ENCODE measurements around the gene SLC22A31. TPM values are rescaled to one million over a fixed set of nuclear protein-coding genes. Genes with fewer than 3 reads are reported as not detected.

SLC22A31 gene
- total RNA-seq, 1 experiment from 2014 or later: 53.7 TPM

GRCh38 chr16:89173174-89173921 lies 27.0 kb downstream of the SLC22A31 start:
- CTCF ChIA-PET: no interaction called here
- ATAC-seq: no peak

More at GRCh38 chr16:89173174-89173921, 27.0 kb downstream of the SLC22A31 start:
- ChIA-PET POLR2A (interaction anchor here (0.6 to 1.1 kb wide), 2 partner anchors 19 to 755 kb away, joined by 3 read pairs; no protein-coding TSS in a partner anchor), RAD21 (ENCODE audit: low non-redundant PET in 1 of 2, low total read pairs in 2 of 2, uncharacterized antibody in 2 of 2, unreplicated experiment in 2 of 2) (interaction anchor here in 1 of 2 experiments (0.5 kb wide), 1 partner anchor 19 kb away, joined by 4 read pairs; no protein-coding TSS in a partner anchor)
- Histone ChIP-seq H3K9me3 (ENCODE audit: control insufficient read depth in 1 of 2, insufficient read depth in 1 of 2, low read depth in 1 of 2, low read length in 2 of 2) (no peaks in the 10 kb centered on the region), H3K4me2 (ENCODE audit: low read length) (no peak overlapping the region), H2AFZ (ENCODE audit: low read depth, low read length, poor library complexity, severe bottlenecking) (no peak overlapping the region), H4K20me1 (ENCODE audit: insufficient read depth) (no peaks in the 10 kb centered on the region), H3K27ac (ENCODE audit: low read depth, low read length) (no peak overlapping the region; the same call in 1 of the 2 replicates), H3K4me3 (replicated peaks in 1 of 2; ENCODE audit: low read depth in 1 of 2, low read length in 2 of 2) (no peak overlapping the region), H3K79me2 (ENCODE audit: insufficient read depth, low read length) (no peaks in the 10 kb centered on the region), H3K4me1 (ENCODE audit: control insufficient read depth in 1 of 2, insufficient read depth in 2 of 2, low read length in 2 of 2) (peaks cover 19 to 25% of the 10 kb centered on the region in 2 experiments), H3K9ac (ENCODE audit: low read length) (no peak overlapping the region), H3K36me3 (ENCODE audit: control insufficient read depth in 1 of 2, insufficient read depth in 2 of 2, low read length in 2 of 2) (no peaks in the 10 kb centered on the region), H3K9me2 (ENCODE audit: insufficient read depth) (no peaks in the 10 kb centered on the region), H3K27me3 (ENCODE audit: insufficient read depth, low read length) (no peaks in the 10 kb centered on the region)
- no TSS peak for BruUV-seq (replicated peaks)
- no peak for TF ChIP-seq SP1 (IDR thresholded peaks at IDR 0.05; ENCODE audit: low read depth)
- no peak for TF ChIP-seq ZNF274 (IDR thresholded peaks at IDR 0.05; ENCODE audit: low read depth, low read length)
- no peak for TF ChIP-seq CEBPB (IDR thresholded peaks at IDR 0.05; ENCODE audit: low read depth)
- TF ChIP-seq SIN3A (IDR thresholded peaks at IDR 0.05; ENCODE audit: low read depth): no peak
- TF ChIP-seq, protein P1, sequence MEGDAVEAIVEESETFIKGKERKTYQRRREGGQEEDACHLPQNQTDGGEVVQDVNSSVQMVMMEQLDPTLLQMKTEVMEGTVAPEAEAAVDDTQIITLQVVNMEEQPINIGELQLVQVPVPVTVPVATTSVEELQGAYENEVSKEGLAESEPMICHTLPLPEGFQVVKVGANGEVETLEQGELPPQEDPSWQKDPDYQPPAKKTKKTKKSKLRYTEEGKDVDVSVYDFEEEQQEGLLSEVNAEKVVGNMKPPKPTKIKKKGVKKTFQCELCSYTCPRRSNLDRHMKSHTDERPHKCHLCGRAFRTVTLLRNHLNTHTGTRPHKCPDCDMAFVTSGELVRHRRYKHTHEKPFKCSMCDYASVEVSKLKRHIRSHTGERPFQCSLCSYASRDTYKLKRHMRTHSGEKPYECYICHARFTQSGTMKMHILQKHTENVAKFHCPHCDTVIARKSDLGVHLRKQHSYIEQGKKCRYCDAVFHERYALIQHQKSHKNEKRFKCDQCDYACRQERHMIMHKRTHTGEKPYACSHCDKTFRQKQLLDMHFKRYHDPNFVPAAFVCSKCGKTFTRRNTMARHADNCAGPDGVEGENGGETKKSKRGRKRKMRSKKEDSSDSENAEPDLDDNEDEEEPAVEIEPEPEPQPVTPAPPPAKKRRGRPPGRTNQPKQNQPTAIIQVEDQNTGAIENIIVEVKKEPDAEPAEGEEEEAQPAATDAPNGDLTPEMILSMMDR (IDR thresholded peaks at IDR 0.05 in 2 of 3, conservative IDR thresholded peaks at IDR 0.05 in 1 of 3; ENCODE audit: borderline replicate concordance in 1 of 3, insufficient read depth in 1 of 3, low read depth in 2 of 3, low read length in 2 of 3): no peak
- TF ChIP-seq EZH2 (IDR thresholded peaks at IDR 0.05): no peak
- TF ChIP-seq SRF (IDR thresholded peaks at IDR 0.05; ENCODE audit: low read depth): no peak
- no peak for TF ChIP-seq REST (IDR thresholded peaks at IDR 0.05; ENCODE audit: low read depth)
- no peak for TF ChIP-seq EZH2phosphoT487 (IDR thresholded peaks at IDR 0.05; ENCODE audit: borderline replicate concordance)
- TF ChIP-seq CBX3 (IDR thresholded peaks at IDR 0.05; ENCODE audit: low read depth): no peak
- TF ChIP-seq, protein P2, sequence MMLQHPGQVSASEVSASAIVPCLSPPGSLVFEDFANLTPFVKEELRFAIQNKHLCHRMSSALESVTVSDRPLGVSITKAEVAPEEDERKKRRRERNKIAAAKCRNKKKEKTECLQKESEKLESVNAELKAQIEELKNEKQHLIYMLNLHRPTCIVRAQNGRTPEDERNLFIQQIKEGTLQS (IDR thresholded peaks at IDR 0.05): no peak
- TF ChIP-seq RAD21 (IDR thresholded peaks at IDR 0.05; ENCODE audit: low read depth): no peak
- intact Hi-C loops (cut with micrococcal nuclease): no loop called here
- DNase-seq (ENCODE audit: low read depth, low spot score): no peak

Measured in HCT116 (cell line).